GM21390 (cell line): ENCODE results near the gene EIF3D.
A peak's percentile ranks its signal among the peaks of the same experiment; 100 is the strongest.
"Not testable (repeated sequence)": the region's sequence is repeated elsewhere in the genome, so short reads cannot be mapped to it uniquely, and the experiment has no call there.

Source experiments
- ATAC-seq: cut with Tn5 transposase; IDR thresholded peaks from one replicate; pipeline ENCODE4 v1.9.1; 2021; ENCODE audit not compliant: unreplicated experiment

The EIF3D gene

DNA sequence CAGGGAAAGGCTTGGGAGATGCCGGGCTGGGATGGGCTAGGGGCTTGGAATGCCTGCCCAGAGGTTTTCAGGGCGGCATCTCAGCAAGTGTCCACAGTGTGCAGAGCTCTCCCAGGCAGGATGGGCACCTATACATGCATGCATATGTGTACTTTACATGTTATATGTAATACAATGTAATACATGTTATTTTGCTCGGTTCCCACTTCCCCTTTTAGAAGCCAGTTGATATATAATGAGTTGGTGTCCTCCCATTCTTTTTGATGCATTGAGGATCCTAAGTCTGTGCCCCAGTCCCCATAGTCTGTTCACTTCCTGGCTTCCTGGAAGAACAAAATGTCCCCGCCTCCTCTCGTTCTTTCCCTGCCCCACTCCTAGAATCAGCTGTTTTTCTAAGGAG, 20.1 kb upstream of the EIF3D start:
- no peak for ATAC-seq

DNA sequence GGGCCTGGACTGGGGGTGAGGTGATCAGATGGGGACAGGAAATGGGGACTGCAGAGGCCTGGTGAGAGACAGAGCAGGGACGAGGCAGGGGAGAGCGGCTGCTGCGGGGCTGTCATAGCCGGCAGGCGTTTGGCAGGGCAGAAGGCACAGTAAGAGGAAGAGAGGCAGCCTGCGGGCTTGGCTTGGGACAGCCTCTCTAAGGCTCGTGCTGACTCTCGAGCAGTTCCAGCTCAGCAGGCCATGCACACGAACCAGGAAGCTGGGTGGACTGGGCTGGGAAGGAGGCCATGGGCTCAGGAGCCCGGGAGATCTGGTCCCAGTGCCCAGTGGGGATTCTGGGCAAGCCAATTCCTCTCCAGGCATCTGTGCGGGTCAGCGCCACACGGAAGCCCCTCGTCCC, 19.6 kb upstream of the EIF3D start:
- ATAC-seq: no peak

DNA sequence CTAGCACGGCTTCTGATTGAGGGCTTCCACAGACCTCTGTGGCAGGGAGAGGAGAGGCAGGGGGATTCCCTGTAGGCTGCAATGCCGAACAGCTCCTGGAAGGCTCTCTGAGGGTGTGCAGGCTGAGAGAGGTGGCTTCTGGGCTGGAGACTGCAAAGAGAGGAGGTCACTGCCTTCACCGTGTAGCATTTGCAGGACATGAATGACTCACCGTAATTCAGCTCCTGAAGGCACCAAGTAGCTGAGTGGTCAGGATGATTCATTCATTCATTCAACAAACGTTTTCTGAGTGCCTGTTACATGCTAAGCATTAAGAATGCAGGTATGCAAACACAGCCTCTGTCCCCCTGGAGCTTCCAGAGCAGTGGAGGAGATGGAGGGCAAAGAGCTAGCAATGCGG, 18.0 kb upstream of the EIF3D start:
- ATAC-seq: no peak

DNA sequence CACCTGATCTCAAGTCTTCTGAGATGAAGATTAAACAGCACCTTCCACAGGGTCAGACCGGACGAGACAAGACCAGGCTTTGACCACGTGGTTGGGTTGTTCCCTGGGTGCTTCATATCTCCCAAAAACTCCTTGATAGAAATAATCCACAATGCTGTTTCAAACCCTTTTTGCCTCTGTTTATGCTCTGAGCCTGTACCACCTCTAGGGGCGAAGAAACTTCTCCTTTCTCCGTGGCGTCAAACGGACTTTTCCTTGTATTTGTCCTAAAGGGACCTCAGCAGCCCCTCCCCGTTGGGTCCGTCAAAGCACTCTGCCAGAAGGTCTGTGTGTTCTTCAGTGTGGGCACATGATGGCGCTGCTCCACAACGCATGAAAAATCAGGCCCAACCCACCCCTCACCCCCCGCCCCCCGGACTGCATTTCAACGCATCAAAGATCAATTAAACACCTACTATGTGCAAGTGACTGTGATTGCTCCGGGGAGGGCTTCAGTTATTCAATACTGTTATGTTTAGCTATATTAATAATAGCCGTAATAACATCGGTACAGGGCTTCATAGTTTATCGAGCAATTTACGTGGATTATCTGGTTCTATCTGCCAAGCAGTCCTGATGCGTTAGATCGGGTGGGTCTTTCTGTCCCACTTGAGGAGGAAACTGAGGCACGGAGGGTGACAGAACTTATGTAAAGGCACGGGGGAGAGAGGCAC, 17.3 kb upstream of the EIF3D start:
- ATAC-seq: no peak

DNA sequence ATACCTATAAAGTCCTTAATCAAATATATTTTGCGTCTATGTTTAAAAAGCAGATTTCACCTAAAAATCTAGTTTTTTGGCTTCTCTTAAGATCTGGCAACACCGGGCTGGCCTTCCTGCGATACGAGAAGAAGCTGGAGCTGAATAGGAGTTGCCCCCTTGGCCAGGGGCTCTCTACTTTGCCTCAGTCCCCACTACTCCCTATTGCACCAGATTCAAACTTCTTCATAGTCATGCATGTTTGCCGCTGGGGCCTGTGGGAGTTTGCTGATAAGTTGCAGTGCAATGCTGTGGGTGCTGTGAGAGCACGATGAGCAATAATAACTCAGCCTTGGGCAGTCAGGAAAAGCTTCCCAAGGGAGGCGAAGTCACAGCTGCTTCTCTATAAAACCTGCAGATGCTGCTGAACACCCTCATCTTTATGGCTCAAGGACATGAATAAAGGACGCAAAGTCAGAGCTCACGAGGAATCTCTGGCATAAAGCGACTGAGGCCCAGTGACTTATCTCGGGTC, 15.2 kb upstream of the EIF3D start:
- no peak for ATAC-seq

DNA sequence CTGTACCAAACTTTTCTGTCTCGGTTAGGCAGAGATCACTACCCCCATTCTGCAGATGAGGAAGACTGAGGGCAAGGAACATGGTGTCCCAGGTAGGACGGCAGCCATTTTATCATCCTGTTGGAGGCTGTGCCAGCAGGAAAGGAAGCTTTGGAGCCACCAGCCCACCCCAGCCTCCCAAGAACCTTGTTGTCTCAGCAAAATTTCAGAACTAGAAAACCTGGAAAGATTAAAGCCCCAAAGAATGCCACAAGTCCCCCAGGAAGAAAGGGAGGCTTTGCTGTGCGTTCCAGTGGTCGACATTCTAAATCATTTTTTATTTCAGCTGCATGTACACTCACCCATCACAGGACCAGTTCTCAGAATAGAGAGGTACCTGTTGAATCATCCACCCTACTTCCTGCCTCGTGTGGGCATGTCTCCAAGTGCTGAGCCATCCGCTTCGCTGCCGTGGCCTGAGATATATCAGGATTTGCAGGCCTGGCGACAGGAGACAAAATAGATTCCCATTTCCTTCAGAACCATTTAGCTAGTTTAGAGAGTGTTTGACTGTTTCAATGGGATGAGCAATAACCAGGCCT, 13.0 kb upstream of the EIF3D start:
- ATAC-seq: no peak

DNA sequence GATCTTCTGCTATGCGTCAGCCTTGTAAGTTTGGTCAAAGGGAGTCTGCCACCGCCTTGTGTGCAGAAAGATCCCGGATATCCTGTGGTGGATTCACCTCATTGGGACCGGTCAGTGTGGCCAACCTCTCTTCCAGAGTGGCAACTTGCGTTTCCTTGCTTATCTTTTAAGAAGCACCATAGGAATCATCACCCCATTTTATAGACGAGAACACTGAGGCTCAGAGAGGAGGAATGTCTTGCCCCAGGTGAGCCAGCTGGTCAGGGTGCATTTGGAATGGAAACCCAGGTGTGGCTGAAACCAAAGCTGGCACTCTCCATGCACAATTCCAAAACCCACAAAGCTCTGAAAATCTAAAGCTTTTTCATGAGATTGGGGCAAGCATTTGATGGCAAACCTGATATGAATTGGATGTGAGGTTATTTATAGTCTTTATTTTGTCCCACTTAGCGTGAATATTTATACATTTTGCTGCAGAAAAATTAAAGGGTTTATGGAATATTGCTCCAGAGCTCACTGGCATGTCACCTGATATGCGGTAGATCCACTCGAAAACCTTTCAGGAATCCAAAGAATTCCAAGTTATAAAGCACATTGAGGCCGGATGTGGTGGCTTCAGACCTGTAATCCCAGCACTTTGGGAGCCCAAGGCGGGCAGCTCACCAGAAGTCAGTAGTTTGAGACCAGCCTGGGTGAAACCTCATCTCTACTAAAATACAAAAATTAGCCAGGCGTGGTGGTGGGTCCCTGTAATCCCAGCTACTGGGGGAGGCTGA, 12.1 kb upstream of the EIF3D start:
- ATAC-seq: no peak

DNA sequence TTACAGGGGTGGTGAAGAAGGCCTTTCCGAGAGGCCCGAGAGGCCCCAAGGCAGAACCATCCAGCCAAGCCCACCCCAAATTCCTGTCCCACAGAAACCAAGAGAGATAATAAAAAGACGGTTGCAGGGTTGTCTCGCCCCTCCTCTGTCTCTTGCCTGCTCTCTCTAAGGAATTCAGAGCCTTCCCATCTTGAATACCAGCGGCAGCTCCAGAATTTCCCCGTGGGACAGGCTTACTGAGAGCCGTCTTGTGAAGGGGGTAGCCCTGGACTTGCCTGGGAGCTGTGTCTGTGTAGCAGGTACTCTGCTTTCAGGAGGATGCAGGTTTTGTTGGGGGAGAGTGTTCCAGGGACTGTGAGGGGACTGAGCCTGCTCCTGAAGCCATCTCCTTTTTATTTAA, 9.6 kb upstream of the EIF3D start:
- no peak for ATAC-seq

DNA sequence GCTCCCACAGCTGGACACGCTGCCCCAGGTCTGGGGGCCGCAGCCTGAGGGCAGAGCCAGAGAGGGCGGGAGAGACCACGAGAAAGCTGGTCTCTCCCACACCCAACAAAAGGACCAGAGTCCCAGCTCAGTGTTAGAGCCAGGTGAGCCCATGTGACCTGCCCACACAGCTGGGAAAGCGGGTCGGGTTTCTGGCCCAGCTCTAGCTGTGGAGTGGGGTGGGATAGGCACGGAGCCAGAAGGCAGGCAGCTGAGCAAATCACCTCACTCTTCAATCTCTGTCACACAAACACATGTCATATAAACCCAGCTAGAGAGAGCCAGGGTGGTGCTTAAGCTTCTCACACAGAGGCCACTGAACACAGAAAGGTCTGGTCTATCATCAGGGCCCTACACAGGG, 7.8 kb upstream of the EIF3D start:
- ATAC-seq: no peak

DNA sequence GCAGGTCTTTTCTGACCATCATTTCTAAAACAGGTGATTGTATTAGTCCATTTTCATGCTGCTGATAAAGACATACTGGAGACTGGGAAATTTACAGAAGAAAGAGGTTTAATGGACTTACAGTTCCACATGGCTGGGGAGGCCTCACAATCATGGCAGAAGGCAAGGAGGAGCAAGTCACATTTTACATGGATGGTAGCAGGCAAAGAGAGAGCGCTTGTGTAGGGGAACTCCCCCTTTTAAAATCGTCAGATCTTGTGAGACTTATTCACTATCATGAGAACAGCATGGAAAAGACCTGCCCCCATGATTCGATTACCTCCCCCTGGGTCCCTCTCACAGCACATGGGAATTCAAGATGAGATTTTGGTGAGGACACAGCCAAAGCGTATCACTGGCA, 4.4 kb upstream of the EIF3D start:
- not testable (repeated sequence) for ATAC-seq

DNA sequence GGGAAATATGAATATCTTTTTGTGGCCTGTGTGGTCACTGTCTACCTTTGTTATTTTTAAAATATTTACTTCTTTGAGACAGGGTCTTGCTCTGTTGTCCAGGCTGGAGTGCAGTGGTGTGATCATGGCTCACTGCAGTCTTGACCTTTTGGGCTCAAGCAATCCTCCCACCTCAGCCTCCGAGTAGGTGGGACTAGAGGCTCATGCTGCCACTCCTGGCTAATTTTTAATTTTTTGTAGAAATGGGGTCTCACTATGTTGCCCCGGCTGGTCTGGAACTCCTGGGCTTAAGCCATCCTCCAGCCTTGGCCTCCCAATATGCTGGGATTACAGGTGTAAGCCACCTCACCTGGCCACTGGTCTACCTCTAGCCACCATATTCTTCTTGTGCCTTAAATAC, 3.5 kb upstream of the EIF3D start:
- ATAC-seq: no peak

DNA sequence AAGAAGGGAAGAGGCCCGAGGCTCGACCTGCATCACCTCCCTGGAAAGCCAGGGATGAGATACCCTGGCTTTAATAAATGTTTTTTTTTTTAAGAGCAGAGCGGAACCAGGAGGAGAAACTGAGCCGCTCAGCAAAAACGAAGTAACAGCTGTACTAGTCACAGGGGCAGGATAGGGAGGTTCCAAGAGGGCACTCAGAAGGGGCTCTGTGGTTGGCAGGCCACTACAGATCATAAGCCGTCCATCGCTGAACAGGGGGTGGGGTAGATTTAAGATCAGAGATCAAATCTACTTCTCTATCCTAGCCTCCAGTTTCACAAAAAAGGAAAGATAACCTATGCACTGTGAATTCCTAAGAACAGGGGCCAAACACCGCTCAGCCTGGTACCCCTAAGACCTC, 625 bp downstream of the EIF3D start:
- ATAC-seq: peak; percentile 4

DNA sequence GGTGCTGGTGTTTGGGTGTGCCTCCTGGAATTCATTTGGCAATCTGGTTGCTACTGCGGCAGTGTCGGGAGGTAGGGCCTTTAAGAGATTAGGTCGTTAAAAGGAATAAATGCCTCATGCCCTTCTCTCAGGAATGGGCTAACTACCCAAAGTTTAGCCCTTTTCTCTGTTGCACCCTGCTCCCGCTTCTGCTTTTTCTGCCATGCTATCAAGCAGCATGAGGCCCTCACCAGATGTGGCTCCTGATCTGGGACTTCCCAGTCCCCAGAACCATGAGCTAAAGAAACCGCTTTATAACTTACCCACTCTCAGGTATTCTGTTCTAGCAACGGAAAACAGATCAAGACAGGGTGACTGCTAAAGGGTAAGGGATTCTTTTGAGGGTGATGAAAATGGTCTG, 6.3 kb downstream of the EIF3D start:
- no peak for ATAC-seq

DNA sequence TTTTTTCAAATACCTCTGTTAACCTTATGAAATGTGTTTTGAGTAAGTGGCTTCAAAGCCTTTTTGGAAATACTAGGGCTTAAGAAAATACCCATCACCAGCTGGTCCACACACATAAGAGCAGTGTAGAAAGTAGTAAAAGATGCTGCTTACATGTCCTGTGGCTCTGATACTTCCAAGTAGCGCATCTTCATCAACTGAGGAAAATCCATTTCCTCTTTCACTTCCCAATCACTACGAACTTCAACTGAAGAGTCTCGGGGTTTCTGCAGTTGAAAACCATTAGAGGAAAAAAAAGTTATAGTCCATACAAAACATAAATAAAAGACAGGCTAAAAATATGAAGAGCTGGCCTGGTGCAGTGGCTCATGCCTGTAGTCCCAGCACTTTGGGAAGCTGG, 8.5 kb downstream of the EIF3D start:
- no peak for ATAC-seq

DNA sequence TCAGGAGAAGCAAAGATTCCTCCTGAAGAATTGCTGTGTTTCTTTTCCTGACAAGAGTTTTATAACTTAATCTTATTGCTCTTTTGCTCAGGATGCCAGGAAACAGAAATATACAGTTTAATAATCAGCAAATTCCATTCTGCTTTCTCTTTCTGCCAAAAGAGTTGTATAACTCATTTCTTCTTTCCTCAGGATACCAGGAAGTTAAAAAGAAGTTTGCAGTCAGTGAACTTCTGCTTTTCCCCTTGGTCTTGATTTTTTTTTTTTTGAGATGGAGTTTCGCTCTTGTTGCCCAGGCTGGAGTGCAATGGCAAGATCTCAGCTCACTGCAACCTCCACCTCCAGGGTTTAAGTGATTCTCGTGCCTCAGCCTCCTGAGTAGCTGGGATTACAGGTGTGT, 9.1 kb downstream of the EIF3D start:
- not testable (repeated sequence) for ATAC-seq

DNA sequence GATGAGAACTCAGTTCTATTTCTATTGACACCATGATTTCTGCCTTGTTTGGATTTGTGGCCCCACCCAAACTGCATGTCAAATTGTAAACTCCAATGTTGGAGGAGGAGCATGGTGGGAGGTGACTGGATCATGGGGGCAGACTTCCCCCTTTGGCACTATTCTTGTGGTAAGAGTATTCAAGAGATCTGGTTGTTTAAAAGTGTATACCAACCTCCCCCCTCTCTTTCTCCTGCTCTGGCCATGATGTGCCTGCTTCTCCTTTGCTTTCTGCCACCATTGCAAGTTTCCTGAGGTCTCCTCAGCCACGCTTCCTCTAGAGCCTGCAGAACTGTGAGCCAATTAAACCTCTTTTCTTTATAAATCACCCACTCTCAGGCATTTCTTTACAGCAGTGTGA, 14.2 kb downstream of the EIF3D start:
- no peak for ATAC-seq

DNA sequence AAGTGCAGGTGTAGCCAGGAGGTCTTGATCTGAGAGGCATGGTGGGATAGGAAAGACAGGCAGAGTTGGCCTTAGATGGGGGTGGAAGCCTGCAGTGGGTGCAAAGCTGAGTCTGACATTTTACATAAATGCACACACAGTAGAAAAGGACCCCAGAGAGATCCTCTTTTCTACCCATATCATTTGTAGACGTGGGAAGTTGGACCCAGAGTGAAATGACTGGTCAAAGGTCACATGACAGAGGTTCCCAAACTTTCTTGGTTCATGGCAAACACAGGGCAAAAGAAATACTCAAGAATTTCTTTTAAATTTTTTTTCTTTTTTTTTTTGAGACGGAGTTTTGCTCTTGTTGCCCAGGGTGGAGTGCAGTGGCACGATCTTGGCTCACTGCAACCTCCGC, 16.0 kb downstream of the EIF3D start:
- no peak for ATAC-seq

DNA sequence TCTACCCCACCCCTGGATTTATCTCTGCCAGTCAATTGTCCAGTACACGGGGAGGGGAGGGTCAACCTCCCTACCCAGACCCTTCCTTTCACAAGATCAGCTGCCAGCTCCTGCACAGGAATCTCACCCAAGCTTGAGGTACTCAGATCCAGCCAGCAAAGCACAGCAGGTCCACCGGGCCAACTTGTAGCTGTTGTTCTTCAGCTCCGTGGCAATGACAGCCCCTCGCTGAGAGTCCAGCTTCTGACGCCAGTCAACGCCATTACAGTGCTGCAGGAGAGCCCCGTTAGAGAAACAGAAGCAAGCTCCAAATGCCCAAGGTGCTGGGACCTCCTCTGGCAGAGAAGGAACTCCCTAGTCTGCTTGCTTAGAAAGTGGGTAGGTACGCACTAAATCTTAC, 16.6 kb downstream of the EIF3D start:
- no peak for ATAC-seq

DNA sequence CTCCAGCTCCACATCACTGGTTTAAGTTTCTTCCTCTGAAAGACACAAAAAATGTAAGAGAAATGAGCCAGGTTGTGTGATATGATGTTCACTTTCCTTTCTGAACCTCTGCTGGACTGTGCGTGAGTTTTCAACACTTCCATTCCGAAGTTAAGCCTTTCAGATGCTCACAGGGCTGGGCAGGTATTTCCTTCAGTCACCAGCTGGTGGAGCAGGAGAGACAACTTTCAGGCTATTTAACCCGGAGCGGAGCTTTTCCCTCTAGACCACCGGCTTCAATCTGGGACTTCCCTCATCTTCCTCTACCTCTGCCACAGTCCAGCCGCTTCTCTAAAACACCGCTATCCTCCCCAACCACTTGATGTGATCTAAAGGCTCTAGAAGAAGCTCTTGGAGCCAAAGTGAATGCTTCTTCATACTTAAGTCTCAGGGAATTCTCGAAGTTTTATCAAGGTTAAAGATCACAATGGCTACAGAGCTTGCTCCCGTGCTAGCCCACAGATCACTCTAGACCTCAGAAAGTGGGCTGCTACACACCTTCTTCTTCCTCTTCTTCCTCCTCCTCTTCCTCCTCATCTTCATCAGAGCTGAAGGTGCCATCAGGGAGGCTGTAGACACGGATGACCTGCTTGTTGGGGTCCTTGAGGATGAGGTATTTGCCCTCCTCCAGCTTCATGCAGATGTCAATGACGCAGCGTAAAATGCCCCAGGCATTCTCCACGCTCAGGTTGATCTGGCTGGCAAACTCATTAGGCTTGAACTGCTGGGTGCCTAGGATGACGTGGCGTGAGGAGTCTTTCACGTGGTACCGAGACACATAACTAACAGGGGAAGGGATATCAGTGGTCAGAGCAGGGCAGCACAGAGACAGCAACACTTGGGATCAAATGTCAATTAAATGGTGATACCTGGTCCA, 17.7 kb downstream of the EIF3D start:
- no peak for ATAC-seq

DNA sequence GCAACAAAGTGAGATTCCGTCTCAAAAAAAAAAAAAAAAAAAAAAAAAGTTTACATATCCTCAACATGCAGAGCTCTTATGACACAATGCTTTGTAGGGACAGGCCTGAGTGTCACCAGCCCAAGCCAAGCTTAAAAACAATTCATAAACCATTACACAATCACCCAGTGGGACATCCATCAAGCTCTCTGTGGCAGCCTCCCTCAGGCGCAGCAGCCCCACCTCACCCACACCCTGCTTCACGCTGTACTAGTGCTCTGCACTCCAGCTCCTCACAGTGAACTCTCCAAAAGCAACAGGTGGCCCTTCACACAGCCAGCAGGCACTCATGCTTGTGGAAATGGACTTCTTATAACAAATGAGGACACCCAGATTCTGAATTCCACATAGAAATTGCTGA, 18.6 kb downstream of the EIF3D start:
- no peak for ATAC-seq

DNA sequence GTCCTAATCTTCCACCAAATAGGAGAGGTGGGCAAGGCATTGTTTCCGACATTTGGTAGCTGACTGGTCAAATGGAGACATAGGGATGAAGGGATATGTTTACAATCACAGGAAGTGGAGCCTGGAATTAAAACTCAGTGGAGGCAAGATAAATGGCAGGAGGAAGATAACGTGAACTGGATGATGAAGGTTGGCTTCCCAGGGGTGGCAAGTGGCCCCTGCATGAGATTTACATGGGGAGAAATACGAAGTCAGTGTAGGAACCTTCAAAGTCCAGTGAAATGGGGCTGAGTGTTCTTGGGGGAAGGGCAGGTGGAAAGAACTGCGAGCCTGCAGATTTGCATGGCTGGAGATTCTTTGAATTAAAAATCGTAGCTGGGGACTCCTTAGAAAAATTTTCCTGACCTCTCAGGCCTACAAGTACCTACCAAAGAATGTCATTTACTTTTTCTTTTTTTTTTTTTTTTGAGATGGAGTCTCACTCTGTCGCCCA, 21.4 kb downstream of the EIF3D start:
- ATAC-seq: no peak
